HFFc6 (cell line): ENCODE measurements around the gene TTLL10. TPM values are rescaled to one million over a fixed set of nuclear protein-coding genes. Genes with fewer than 3 reads are reported as not detected.
"Not testable (repeated sequence)": the region's sequence is repeated elsewhere in the genome, so short reads cannot be mapped to it uniquely, and the experiment has no call there.

Source experiments
- DNase-seq: peaks from one replicate; pipeline ENCODE4 v3.0.0-alpha.2; 2018
- H3K27ac Mint-ChIP-seq: 2 replicates; pipeline ENCODE4 v1.8.0; 2020; ENCODE audit warnings: mild to moderate bottlenecking, mixed read lengths
- H3K27me3 Mint-ChIP-seq: 2 replicates; pipeline ENCODE4 v1.8.0; 2021; ENCODE audit warnings: mild to moderate bottlenecking, moderate library complexity, mixed read lengths; ENCODE audit not compliant: insufficient read depth
- H3K36me3 Mint-ChIP-seq: 2 replicates; pipeline ENCODE4 v1.8.0; 2021; ENCODE audit warnings: low read depth, mixed read lengths
- H3K4me1 Mint-ChIP-seq: 2 replicates; pipeline ENCODE4 v1.8.0; 2020; ENCODE audit warnings: low read depth, mixed read lengths
- H3K4me3 Mint-ChIP-seq: 2 replicates; pipeline ENCODE4 v1.8.0; 2020; ENCODE audit warnings: mild to moderate bottlenecking, moderate library complexity, mixed read lengths
- H3K9me3 Mint-ChIP-seq: 2 replicates; pipeline ENCODE4 v1.8.0; 2020; ENCODE audit warnings: mild to moderate bottlenecking, mixed read lengths
- CTCF ChIP-seq: fragments of 200-600 bp; sonication (generic); IDR thresholded peaks from 2 replicates; pipeline ENCODE4 v1.5.0; 2021; ENCODE audit warnings: antibody characterized with exemption, mild to moderate bottlenecking
- total RNA-seq, 6 experiments: library from RNA; stranded (reverse); fragmentation: NEBNext Ultra II Directional; extraction: Animal tissue kit (Norgen Biotek cat#: 25700); gene quantifications; 2 replicates in 1 of 6; 3 replicates in 5 of 6; pipeline ENCODE4 v1.2.3, GENCODE V29; 2021

The TTLL10 gene
- total RNA-seq, 6 experiments from 2014 or later: not detected

GRCh38 chr1:1175221-1176062 lies 1.8 kb downstream of the TTLL10 start:
- no peak overlapping the region for H3K4me3 Mint-ChIP-seq
- no peaks in the 10 kb centered on the region for H3K4me1 Mint-ChIP-seq
- no peaks in the 10 kb centered on the region for H3K9me3 Mint-ChIP-seq
- no peaks in the 10 kb centered on the region for H3K36me3 Mint-ChIP-seq
- no peak for TF ChIP-seq CTCF
- H3K27ac Mint-ChIP-seq: no peak overlapping the region
- H3K27me3 Mint-ChIP-seq: peaks cover 27% of the 10 kb centered on the region
- no peak for DNase-seq

- H3K27ac Mint-ChIP-seq, H3K4me3 Mint-ChIP-seq, H3K9me3 Mint-ChIP-seq, H3K4me1 Mint-ChIP-seq, DNase-seq, H3K36me3 Mint-ChIP-seq: not testable (repeated sequence)
- peaks cover 26% of the 10 kb centered on the region for H3K27me3 Mint-ChIP-seq
Observed at GRCh38 chr1:1176063-1176761, 2.5 kb downstream of the TTLL10 start.

GRCh38 chr1:1176931-1177330 lies 3.3 kb downstream of the TTLL10 start:
- no peak overlapping the region for H3K27ac Mint-ChIP-seq
- H3K4me1 Mint-ChIP-seq: no peaks in the 10 kb centered on the region
- no peaks in the 10 kb centered on the region for H3K9me3 Mint-ChIP-seq
- H3K36me3 Mint-ChIP-seq: no peaks in the 10 kb centered on the region
- no peak overlapping the region for H3K4me3 Mint-ChIP-seq
- peaks cover 25% of the 10 kb centered on the region for H3K27me3 Mint-ChIP-seq
- TF ChIP-seq CTCF: no peak
- no peak for DNase-seq

GRCh38 chr1:1177452-1178206 lies 3.9 kb downstream of the TTLL10 start:
- H3K4me3 Mint-ChIP-seq: no peak overlapping the region
- H3K9me3 Mint-ChIP-seq: no peaks in the 10 kb centered on the region
- DNase-seq: no peak
- H3K4me1 Mint-ChIP-seq: no peaks in the 10 kb centered on the region
- TF ChIP-seq CTCF: no peak
- no peaks in the 10 kb centered on the region for H3K36me3 Mint-ChIP-seq
- peaks cover 24% of the 10 kb centered on the region for H3K27me3 Mint-ChIP-seq
- no peak overlapping the region for H3K27ac Mint-ChIP-seq

- no peak for TF ChIP-seq CTCF
- Mint-ChIP-seq H3K27ac (no peak overlapping the region), H3K9me3 (no peaks in the 10 kb centered on the region), H3K4me1 (no peaks in the 10 kb centered on the region), H3K36me3 (no peaks in the 10 kb centered on the region), H3K4me3 (no peak overlapping the region), H3K27me3 (peaks cover 25% of the 10 kb centered on the region)
- DNase-seq: no peak
Observed at GRCh38 chr1:1178794-1179331, 5.2 kb downstream of the TTLL10 start.
